Calu3 (cell line): Measurements from ENCODE around the gene PRSS3. TPM values are rescaled to one million over a fixed set of nuclear protein-coding genes. Genes with fewer than 3 reads are reported as not detected.
"Not testable (repeated sequence)": the region's sequence is repeated elsewhere in the genome, so short reads cannot be mapped to it uniquely, and the experiment has no call there.

Experiments
- BruUV-seq: library from RNA; stranded (reverse); fragments of 400-500 nt; replicated peaks from 2 replicates; lab custom pipeline; 2021; lab: Mats Ljungman, UMichigan
- CTCF ChIA-PET: fragments of 300-600 bp; sonication (Branson Sonifier 250); formaldehyde crosslinking; loops from one replicate; lab custom pipeline; 2022; ENCODE audit warnings: antibody characterized with exemption; lab: Charles Lee
- DNase-seq: peaks from one replicate; pipeline ENCODE4 v3.0.0; 2022
- H3K27ac Mint-ChIP-seq: one replicate; pipeline ENCODE4 v1.8.0; 2022; ENCODE audit warnings: mixed read lengths; ENCODE audit not compliant: unreplicated experiment
- H3K27me3 Mint-ChIP-seq: one replicate; pipeline ENCODE4 v1.8.0; 2022; ENCODE audit warnings: mixed read lengths; ENCODE audit not compliant: unreplicated experiment
- H3K36me3 Mint-ChIP-seq: one replicate; pipeline ENCODE4 v1.8.0; 2022; ENCODE audit warnings: mild to moderate bottlenecking, moderate library complexity, mixed read lengths; ENCODE audit not compliant: insufficient read depth, unreplicated experiment
- H3K4me1 Mint-ChIP-seq: one replicate; pipeline ENCODE4 v1.8.0; 2022; ENCODE audit warnings: mild to moderate bottlenecking, low read depth, mixed read lengths; ENCODE audit not compliant: unreplicated experiment
- H3K4me3 Mint-ChIP-seq: one replicate; pipeline ENCODE4 v1.8.0; 2022; ENCODE audit warnings: mild to moderate bottlenecking, low read depth, moderate library complexity, mixed read lengths; ENCODE audit not compliant: unreplicated experiment
- H3K9me3 Mint-ChIP-seq: one replicate; pipeline ENCODE4 v1.8.0; 2022; ENCODE audit warnings: low read depth, mixed read lengths; ENCODE audit not compliant: unreplicated experiment
- CTCF ChIP-seq: fragments of 200-600 bp; IDR thresholded peaks from one replicate; pipeline ENCODE4 v1.8.0; 2022; ENCODE audit warnings: antibody characterized with exemption; ENCODE audit not compliant: unreplicated experiment
- intact Hi-C: fragments of 100-400 bp; cut with micrococcal nuclease; formaldehyde crosslinking; loops from one replicate; pipeline ENCODE4 v1.10.0; 2022; ENCODE audit not compliant: unreplicated experiment
- total RNA-seq: library from RNA; stranded (reverse); gene quantifications from 2 replicates; pipeline ENCODE4 v1.2.3, GENCODE V29; 2022

PRSS3 gene
- total RNA-seq, 1 experiment from 2014 or later = 19.0 TPM

GRCh38 chr9:33782395-33783152, 12.8 kb upstream of the PRSS3 start:
- no TSS peak for BruUV-seq
- CTCF ChIA-PET = no interaction called here
- Mint-ChIP-seq H3K4me3 (no peak overlapping the region), H3K9me3 (no peaks in the 10 kb centered on the region), H3K27ac (no peak overlapping the region), H3K4me1 (peaks cover 32% of the 10 kb centered on the region), H3K36me3 (peaks cover 6% of the 10 kb centered on the region), H3K27me3 (no peaks in the 10 kb centered on the region)
- no peak for DNase-seq
- intact Hi-C loops = no loop called here
- no peak for TF ChIP-seq CTCF

- H3K9me3 Mint-ChIP-seq = no peaks in the 10 kb centered on the region
- intact Hi-C loops = no loop called here
- no peak overlapping the region for H3K27ac Mint-ChIP-seq
- H3K4me1 Mint-ChIP-seq = peaks cover 19% of the 10 kb centered on the region
- DNase-seq = no peak
- H3K4me3 Mint-ChIP-seq = no peak overlapping the region
- peaks cover 6% of the 10 kb centered on the region for H3K36me3 Mint-ChIP-seq
- no peaks in the 10 kb centered on the region for H3K27me3 Mint-ChIP-seq
- no TSS peak for BruUV-seq
- CTCF ChIA-PET = no interaction called here
- no peak for TF ChIP-seq CTCF
Measured at GRCh38 chr9:33785914-33786313, 9.4 kb upstream of the PRSS3 start.

- intact Hi-C loops = no loop called here
- DNase-seq = no peak
- Mint-ChIP-seq H3K9me3 (no peaks in the 10 kb centered on the region), H3K27me3 (no peaks in the 10 kb centered on the region), H3K36me3 (peaks cover 6% of the 10 kb centered on the region), H3K4me3 (no peak overlapping the region), H3K4me1 (peaks cover 12% of the 10 kb centered on the region), H3K27ac (no peak overlapping the region)
- TF ChIP-seq CTCF = no peak
- no TSS peak for BruUV-seq
- CTCF ChIA-PET = no interaction called here
Measured at GRCh38 chr9:33786681-33787080, 8.7 kb upstream of the PRSS3 start.

- no TSS peak for BruUV-seq
- Mint-ChIP-seq H3K36me3 (peaks cover 6% of the 10 kb centered on the region), H3K27me3 (no peaks in the 10 kb centered on the region), H3K4me1 (peaks cover under 1% of the 10 kb centered on the region), H3K27ac (no peak overlapping the region), H3K9me3 (no peaks in the 10 kb centered on the region), H3K4me3 (no peak overlapping the region)
- CTCF ChIA-PET = no interaction called here
- no peak for TF ChIP-seq CTCF
- intact Hi-C loops = no loop called here
- DNase-seq = no peak
Measured at GRCh38 chr9:33787839-33788238, 7.5 kb upstream of the PRSS3 start.

- DNase-seq, H3K4me1 Mint-ChIP-seq, intact Hi-C loops, H3K36me3 Mint-ChIP-seq, H3K4me3 Mint-ChIP-seq, H3K27ac Mint-ChIP-seq, CTCF ChIA-PET, BruUV-seq, H3K27me3 Mint-ChIP-seq, H3K9me3 Mint-ChIP-seq: not testable (repeated sequence)
Measured at GRCh38 chr9:33789429-33789828, 5.9 kb upstream of the PRSS3 start.
